Measurements from ENCODE around the gene LGSN.
"Not testable (repeated sequence)": the region's sequence is repeated elsewhere in the genome, so short reads cannot be mapped to it uniquely, and the experiment has no call there.

The LGSN gene

GRCh38 chr6:63230027-63230426 lies 89.8 kb downstream of the LGSN start:
- DNase-seq = not testable (repeated sequence)

- DNase-seq = not testable (repeated sequence)
Observed at GRCh38 chr6:63227928-63228894, 91.6 kb downstream of the LGSN start.

GRCh38 chr6:63225987-63226386 lies 93.8 kb downstream of the LGSN start:
- DNase-seq = not testable (repeated sequence)
